CD1c-positive myeloid dendritic cell (primary cell): ENCODE data around the gene RPL39.
"Not testable (repeated sequence)": the region's sequence is repeated elsewhere in the genome, so short reads cannot be mapped to it uniquely, and the experiment has no call there.

Source experiments
- DNase-seq: peaks from one replicate; pipeline ENCODE4 v3.0.0-alpha.2; 2016; ENCODE audit errors: extremely low spot score

The RPL39 gene

DNA sequence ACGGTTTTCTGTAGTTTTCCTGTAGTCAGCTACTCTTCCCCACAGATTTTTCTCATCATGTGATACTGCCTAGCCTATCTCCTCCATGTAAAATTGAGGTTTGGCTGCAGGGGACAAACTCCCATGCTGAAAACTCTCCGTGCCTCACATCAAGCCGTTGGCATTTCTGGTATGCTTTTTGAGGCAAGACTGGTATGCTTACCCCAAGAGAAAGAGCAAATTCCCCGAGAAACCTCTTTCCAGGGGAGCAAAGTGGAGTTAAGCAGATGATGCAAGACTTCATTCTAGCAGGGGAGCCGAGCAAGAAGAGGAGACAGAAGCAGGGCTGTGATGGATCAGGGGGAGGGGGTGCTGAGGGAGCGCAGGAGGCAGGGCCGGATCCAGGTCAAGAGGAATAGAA lies 28.2 kb downstream of the RPL39 start:
- no peak for DNase-seq

DNA sequence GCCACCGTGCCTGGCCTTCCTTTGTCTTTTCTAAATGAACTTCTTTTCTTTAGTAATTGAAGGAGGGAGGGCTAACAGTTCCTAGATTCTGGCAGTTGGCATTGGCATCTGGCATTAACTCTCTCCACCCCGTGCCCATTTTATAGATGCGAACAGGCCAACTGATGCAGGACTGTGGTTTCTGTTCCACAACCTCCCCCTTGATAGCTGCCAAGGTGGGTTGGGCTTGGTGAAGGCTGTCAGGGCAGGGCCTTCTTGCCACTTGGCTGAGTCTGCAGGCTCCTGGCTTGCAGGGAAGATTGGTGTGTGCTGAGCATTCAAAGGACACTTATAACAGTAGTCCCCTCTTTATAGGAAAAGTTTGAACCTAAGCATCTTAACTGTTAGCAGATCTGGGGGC lies 28.7 kb downstream of the RPL39 start:
- no peak for DNase-seq

DNA sequence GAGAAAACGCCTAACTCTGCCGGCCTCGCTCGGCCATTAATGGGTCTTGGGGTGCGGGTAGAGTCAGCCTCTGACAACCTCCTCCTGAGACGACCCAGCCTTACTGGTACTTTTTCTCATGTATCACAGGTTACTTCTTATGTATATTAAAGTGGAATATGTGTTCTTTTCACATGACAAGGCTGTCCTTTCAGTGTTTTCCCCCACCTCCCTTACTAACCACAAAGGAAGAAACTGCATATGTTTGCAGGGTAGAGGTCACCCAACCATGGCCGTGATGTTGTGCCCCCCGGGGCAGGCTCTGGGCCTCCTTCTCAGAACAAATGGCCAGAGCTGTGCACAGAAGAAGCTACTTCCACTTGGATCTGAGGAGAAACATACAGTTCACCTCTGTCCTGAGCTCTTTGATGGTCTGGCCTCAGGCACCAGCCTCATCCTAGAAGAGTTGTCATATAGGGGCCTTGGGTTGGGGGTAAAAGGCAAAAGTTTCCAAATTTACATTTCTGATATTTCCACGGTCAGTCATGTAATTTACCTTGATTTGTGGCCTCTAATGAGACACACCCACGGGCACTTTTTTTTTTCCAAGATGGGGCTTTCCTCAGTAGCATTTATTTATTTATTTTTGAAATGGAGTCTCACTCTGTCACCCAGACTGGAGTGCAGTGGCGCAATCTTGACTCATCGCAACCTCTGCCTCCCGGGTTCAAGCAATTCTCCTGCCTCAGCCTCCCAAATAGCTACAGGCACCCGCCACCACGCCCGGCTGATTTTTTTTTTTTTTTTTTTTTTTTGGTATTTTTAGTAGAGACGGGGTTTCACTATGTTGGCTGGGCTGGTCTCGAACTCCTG lies 31.2 kb downstream of the RPL39 start:
- DNase-seq, result peak; percentile 15

DNA sequence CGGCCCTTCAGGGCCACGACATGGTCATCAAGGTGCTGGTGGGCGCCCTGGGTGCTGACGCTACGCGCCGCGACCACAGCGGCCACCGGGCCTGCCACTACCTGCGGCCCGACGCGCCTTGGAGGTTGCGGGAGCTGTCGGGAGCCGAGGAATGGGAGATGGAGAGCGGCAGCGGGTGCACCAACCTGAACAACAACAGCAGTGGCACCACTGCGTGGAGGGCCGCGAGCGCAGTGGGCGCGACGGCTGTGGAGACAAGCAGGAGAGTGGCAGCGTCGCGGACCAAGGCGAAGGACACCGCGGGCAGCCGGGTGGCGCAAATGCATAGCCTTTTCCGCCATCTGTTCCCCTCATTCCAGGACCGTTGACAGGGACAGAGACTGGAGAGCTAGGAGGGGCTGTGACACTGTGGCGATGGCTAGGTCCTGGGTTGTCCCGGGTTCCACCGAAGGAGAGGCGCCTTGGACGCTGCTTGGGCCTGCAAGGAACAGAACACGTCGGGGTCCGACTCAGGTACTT lies 32.1 kb downstream of the RPL39 start:
- DNase-seq, result no peak

DNA sequence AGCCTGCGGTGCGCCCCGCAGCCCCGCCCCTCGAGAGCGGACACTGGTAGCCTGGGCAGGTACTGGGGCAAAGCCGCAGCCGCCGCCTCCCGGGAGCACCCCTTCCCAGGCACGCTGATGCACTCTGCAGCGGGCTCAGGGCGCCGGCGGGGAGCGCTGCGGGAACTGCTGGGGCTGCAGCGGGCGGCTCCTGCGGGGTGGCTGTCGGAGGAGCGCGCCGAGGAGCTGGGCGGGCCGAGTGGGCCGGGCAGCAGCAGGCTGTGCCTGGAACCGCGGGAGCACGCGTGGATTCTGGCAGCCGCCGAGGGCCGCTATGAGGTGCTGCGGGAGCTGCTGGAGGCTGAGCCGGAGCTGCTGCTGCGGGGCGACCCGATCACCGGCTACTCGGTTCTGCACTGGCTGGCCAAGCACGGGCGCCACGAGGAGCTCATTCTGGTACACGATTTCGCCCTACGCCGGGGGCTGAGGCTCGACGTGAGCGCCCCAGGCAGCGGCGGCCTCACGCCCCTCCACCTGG lies 32.6 kb downstream of the RPL39 start:
- DNase-seq, result no peak

DNA sequence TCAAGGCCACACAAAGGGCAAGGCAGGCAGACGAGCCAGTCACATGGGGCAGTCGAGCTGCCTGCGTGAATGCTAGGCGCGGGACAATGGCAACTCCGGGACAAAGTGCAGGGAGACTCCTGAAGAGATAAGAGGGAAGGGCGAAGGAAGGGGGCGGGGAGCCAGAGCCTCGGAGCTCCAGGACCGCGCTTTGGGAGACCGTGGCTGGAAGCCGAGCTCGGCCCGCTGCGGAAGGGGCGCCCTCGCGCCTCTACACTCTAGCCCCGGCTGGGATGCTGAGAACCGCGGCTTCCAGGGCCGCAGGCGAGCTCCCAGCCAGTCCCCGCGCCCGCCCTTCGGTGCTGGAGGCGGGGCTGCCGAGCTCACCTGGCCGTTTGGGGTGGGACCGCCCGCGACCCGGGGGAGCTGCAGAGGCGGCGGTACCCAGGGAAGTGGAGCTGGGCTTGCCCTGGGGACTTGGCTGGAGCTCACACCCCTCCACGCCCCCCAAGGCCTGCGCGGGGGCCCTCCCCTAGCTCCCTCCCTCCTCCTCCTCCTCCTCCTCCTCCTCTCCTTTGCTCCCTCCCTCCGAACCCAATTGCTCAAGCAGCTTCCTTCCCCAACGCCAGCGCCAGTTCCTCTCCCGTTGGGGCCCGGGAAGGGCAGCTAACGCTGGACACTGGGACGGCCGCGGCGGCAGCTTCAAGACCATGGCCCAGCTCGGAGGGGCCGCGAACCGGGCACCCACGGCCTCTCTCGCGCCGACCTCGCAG lies 33.3 kb downstream of the RPL39 start, which contains the start of gene SOWAHD:
Gene SOWAHD (plus strand): TSS at position 610 of the 752 bp plus-strand sequence. CDS start 80 bp downstream, at position 690.
- DNase-seq, result peak; percentile 59

DNA sequence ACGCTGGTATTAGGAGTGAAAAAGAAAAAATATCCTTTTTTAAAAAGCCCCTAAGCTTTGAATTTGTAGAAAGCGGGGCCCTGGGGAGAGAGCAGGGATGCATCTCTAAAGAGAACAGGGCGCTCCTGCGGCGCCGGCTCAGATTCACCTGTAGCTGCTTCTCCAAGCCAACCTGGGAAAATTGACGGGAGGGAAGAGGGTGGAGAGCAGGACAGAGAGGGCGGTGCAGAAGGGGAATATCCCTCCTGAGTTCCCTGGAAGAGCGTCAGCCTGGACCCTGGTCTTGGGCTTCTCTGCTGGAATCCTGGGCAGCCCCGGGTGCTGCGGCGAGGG lies 33.8 kb downstream of the RPL39 start:
- DNase-seq, result no peak

DNA sequence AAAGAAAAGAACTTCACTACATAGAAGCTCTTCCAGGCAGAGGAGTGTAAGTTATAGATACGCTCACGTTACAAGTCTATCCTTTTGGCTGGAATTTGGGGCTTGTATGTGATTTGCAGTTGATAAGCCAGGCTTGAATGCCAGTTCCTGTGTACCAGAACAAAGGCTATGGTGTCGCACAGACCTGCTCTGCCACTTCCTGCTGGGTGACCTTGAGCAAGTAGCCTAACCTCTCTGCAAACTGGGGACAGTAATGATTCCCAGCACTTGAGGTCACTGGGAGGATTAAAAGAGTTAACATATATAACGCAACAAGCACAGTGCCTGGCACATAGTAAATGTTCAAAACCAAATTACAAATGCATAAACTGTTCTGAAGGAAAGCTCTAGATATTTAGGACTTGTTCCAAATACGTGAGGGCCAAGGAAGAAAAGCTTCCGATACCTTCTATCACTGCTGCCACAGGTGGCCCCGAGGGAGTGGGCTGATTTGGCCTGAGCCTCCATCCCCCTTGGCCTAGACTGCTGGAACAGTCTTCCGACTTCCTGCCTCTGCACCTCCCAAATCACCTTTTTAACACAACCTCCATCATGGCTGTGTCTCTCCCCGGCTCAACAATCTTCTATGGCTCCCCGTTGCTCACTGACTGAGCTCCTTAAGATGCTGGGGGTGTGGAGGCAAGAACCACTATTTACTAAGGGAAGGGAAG lies 34.3 kb downstream of the RPL39 start:
- no peak for DNase-seq

DNA sequence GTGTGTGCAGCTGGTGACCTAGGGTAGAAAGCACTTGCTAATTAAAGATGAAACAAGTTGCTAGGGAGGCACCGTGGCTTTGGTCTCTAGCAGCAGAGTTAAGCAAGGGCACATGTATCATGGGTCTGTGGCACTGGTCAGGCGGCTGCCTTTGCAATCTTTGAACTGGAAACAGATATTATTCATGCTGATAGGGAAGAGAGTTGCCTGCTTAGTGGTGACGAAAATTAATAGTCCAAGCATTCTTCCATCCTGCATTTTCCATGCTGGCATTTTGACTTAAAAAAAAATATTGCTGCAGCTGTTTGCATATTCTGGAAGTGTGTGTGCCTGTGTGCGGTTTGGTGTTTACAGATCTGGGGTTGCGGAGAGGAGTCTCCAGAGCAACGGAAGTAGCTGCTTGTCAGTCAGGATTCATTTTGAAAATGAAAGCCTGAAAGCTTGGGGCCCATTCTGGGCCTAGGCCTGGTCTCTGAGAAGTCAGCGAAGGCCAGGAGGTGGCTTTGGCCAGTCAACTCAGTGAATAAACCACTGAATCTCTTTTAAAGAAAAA lies 35.4 kb downstream of the RPL39 start:
- peak; percentile 58 for DNase-seq

DNA sequence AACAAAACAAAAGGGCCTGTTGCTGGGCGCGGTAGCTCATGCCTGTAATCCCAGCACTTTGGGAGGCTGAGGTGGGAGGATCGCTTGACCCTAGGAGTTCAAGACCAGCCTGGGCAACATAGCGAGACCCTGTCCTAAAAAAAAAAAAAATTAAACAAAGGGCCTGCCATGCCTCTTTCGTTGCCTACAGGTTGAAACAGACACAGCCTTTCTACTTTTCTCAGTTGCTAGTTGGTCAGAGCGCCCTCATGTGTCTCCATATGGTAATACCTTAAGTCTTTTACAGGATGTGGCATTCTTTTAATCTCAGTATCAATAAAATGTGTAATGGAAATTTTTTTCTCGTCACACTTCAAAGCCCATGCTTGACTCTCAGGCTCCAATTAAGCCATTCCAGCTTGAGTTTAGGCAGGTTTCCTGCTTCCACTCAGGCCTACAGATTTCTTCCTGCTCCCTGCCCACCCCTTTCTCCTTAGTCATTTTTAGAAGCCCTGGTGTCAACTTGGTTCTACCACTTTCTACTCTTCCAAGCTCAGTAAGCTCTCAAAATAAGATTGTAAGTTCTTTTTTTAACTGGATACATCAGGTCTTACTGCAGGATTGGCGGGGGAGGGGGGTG lies 37.7 kb downstream of the RPL39 start:
- peak; percentile 65 for DNase-seq

DNA sequence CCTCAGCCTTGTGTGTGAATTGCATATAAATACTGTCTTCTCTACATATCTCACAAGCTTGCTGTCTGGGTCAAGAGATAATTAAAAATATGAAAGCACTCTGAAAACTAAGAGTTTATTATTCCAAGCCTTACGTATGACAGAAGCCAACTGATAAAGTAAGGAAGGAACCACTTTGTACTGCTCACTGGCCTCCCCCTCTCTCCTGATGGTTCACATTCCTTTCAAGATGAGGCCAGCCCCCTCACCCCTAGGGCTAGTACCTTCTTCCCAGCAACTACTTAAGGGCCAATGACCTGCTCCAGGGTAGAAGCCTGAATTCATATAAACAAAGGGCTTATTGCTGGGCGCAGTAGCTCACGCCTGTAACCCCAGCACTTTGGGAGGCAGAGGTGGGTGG lies 38.4 kb downstream of the RPL39 start:
- DNase-seq, result no peak

DNA sequence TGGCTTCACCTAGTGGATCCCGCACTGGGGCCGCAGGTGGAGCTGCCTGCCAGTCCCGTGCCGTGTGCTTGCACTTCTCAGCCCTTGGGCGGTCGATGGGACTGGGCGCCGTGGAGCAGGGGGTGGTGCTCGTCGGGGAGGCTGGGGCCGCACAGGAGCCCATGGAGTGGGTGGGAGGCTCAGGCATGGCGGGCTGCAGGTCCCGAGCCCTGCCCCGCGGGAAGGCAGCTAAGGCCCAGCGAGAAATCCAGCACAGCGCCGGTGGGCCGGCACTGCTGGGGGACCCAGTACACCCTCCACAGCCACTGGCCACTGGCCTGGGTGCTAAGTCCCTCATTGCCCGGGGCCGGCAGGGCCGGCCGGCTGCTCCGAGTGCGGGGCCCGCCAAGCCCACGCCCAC lies 40.7 kb downstream of the RPL39 start:
- DNase-seq, result not testable (repeated sequence)

DNA sequence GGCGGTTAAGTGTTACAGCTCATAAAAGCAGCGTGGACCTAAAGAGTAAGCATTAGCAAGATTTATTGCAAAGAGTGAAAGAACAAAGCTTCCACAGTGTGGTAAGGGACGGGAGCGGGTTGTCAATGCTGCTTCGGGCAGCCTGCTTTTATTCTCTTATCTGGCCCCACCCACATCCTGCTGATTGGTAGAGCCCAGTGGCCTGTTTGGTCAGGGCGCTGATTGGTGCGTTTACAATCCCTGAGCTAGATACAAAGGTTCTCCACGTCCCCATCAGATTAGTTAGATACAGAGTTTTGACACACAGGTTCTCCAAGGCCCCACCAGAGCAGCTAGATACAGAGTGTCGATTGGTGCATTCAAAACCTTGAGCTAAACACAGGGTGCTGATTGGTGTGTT lies 41.3 kb downstream of the RPL39 start:
- not testable (repeated sequence) for DNase-seq

DNA sequence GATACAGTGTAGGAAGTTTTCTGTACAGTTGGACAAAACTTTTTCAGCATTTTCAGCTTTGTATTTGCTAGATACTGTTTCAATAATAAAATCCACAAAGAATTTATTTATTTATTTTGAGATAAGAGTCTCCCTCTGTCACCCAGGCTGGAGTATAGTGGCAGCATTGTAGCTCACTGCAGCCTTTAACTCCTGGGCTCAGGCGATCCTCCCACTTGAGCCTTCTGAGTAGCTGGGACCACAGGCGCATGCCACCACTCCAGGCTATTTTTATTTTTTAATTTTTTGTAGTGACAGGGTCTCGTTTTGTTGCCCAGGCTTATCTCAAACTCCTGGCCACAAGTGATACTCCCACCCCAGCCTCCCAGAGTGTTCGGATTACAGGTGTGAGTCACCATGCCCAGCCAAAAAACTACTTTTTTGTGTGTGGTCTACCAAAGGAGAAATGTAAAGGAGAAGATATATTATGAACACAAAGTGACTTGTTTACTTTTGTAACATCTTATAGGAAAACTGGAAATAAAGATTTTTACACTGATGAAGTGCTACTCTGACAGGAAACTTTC lies 46.1 kb downstream of the RPL39 start:
- no peak for DNase-seq

DNA sequence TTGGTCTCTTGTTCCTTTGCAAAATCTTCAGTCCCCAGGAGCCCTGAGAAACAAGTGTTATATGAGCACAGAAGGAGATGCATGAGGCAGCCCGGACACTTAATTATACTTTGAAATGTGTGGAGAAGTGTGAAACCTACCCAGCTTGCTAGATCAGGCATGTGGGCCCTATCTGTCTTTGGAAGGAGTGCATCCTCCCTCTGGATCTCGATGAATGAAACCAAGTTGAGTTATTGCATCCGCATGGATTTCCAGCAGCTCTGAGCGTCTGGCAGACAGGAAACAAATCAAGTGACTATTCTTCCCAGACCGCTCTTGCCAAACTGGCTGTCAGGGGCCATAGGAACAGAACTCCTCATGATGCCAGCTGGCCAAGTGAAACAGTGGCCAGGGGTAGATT lies 52.7 kb downstream of the RPL39 start:
- DNase-seq, result no peak
